Measurements from ENCODE around the gene RAB11B. TPM values are rescaled to one million over a fixed set of nuclear protein-coding genes. Genes with fewer than 3 reads are reported as not detected.

Gene RAB11B
- total and polyA plus RNA-seq, 10 of the 15 experiments (the other 5 are each of a cell fraction or from before 2014, with no cell fraction given) = 0.92 to 82.5 (median 17.9) TPM

GRCh38 chr19:8396563-8397203 is 6.5 kb downstream of the RAB11B start (continued):
- TF ChIP-seq RCOR1 (conservative IDR thresholded peaks at IDR 0.05; ENCODE audit: low read depth, low read length) (no peak), EGR1 (IDR thresholded peaks at IDR 0.05; ENCODE audit: borderline replicate concordance in 1 of 2, low read depth in 2 of 2, low read length in 2 of 2) (0 out of 3 replicates have a peak, but pooled peaks of 1 of the 2 experiments have one; percentile 5), BHLHE40 (IDR thresholded peaks at IDR 0.05; ENCODE audit: borderline replicate concordance in 1 of 2, low read depth in 2 of 2, low read length in 1 of 2) (0 out of 4 replicates have a peak, but pooled peaks have one; percentile 16 to 25), SIN3A (IDR thresholded peaks at IDR 0.05; ENCODE audit: low read depth, low read length) (0 out of 2 replicates have a peak, but pooled peaks have one; percentile 54), ZNF24 (IDR thresholded peaks at IDR 0.05) (no peak), NR2C1 (IDR thresholded peaks at IDR 0.05) (no peak), ASH2L (IDR thresholded peaks at IDR 0.05; ENCODE audit: borderline replicate concordance, low read depth) (no peak), SUPT20H (IDR thresholded peaks at IDR 0.05; ENCODE audit: borderline replicate concordance, control insufficient read depth, low read depth, low read length) (no peak), NBN (IDR thresholded peaks at IDR 0.05) (peak; percentile 54; the same call in 1 of the 2 replicates), CEBPB (IDR thresholded peaks at IDR 0.05; ENCODE audit: borderline replicate concordance in 1 of 2, low read depth in 2 of 2, low read length in 2 of 2) (no peak), ZBTB40 (IDR thresholded peaks at IDR 0.05; ENCODE audit: borderline replicate concordance) (no peak), PAX5 (IDR thresholded peaks at IDR 0.05; ENCODE audit: borderline replicate concordance, low read depth, low read length) (no peak)
